GM12878 (cell line): Measurements from ENCODE around the gene TBX15.

Experiments used
- BRCA1 ChIP-seq: IDR thresholded peaks from 2 replicates; pipeline ENCODE4 v1.6.1; 2011; ENCODE audit warnings: low read depth, low read length, improper control_type of control experiment
- MTA3 ChIP-seq: IDR thresholded peaks from 2 replicates; pipeline ENCODE4 v1.6.1; 2012; ENCODE audit warnings: low read length, inconsistent platforms, borderline replicate concordance
- NR2C2 ChIP-seq: IDR thresholded peaks from 2 replicates; pipeline ENCODE4 v1.6.1; 2011; ENCODE audit warnings: borderline replicate concordance, low read depth; ENCODE audit not compliant: control insufficient read depth, insufficient read length
- PAX8 ChIP-seq: fragments of 450-650 bp; IDR thresholded peaks from 2 replicates; pipeline ENCODE4 v1.6.1; 2017; ENCODE audit warnings: mild to moderate bottlenecking, moderate library complexity
- POLR2A ChIP-seq: IDR thresholded peaks from 2 replicates; pipeline ENCODE4 v1.6.1; 2011; ENCODE audit warnings: low read depth, mild to moderate bottlenecking, low read length
- SUZ12 ChIP-seq: fragments of 200-600 bp; sonication (generic); IDR thresholded peaks from one replicate; pipeline ENCODE4 v1.6.1; 2018; ENCODE audit warnings: antibody characterized with exemption, mild to moderate bottlenecking; ENCODE audit not compliant: unreplicated experiment
- TBL1XR1 ChIP-seq: IDR thresholded peaks from 2 replicates; pipeline ENCODE4 v1.6.1; 2012; ENCODE audit warnings: low read depth, low read length, improper control_type of control experiment
- YY1 ChIP-seq: IDR thresholded peaks from 2 replicates; pipeline ENCODE4 v1.6.1; 2011; ENCODE audit warnings: low read depth, mild to moderate bottlenecking, low read length
- ZBED1 ChIP-seq: IDR thresholded peaks from 2 replicates; pipeline ENCODE4 v1.6.1; 2016; ENCODE audit warnings: borderline replicate concordance
- TF ChIP-seq, protein P1 (sequence below), 3 experiments: IDR thresholded peaks in 2 of 3; conservative IDR thresholded peaks in 1 of 3; 2 replicates each; pipeline ENCODE4 v1.5.1; 2011; ENCODE audit warnings: low read depth in 3 of 3, low read length in 3 of 3, mild to moderate bottlenecking in 3 of 3, control low read depth in 2 of 3, moderate library complexity in 2 of 3, inconsistent platforms in 1 of 3, mixed read lengths in 1 of 3; ENCODE audit not compliant: control insufficient read depth in 2 of 3, insufficient read depth in 1 of 3; ENCODE audit errors: extremely low read depth in 1 of 3
- TF ChIP-seq, protein P2 (sequence below): fragments of 450-650 bp; IDR thresholded peaks from 2 replicates; pipeline ENCODE4 v1.6.1; 2017; ENCODE audit warnings: mild to moderate bottlenecking, low read depth, inconsistent platforms; ENCODE audit not compliant: poor library complexity, severe bottlenecking
- TF ChIP-seq, protein P3 (sequence below): IDR thresholded peaks from 2 replicates; pipeline ENCODE4 v1.6.1; 2012; ENCODE audit warnings: low read depth, low read length, improper control_type of control experiment

DNA sequence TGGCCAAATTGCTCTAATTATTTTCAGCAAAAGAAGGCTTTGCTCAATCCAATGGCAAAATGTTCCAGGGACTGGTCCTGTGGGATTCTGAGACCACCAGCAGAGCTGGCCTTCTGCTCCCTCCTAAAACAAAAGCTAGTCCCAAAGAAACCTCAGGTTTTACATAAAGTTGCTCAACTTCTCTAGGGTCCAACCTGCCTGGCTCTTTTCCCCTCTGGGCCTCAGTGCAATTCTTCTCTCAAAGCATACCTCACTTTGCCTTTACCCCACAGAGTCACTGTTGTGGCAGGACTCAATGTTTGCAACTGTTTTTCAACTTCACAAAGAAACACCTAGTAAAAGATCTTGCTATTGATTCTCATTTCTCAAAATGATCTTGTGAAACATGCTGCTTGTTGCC lies 39.8 kb downstream of the TBX15 start:
- TF ChIP-seq BRCA1: no peak
- TF ChIP-seq, protein P1, sequence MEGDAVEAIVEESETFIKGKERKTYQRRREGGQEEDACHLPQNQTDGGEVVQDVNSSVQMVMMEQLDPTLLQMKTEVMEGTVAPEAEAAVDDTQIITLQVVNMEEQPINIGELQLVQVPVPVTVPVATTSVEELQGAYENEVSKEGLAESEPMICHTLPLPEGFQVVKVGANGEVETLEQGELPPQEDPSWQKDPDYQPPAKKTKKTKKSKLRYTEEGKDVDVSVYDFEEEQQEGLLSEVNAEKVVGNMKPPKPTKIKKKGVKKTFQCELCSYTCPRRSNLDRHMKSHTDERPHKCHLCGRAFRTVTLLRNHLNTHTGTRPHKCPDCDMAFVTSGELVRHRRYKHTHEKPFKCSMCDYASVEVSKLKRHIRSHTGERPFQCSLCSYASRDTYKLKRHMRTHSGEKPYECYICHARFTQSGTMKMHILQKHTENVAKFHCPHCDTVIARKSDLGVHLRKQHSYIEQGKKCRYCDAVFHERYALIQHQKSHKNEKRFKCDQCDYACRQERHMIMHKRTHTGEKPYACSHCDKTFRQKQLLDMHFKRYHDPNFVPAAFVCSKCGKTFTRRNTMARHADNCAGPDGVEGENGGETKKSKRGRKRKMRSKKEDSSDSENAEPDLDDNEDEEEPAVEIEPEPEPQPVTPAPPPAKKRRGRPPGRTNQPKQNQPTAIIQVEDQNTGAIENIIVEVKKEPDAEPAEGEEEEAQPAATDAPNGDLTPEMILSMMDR (IDR thresholded peaks at IDR 0.05 in 2 of 3, conservative IDR thresholded peaks at IDR 0.05 in 1 of 3; ENCODE audit: control insufficient read depth in 2 of 3, extremely low read depth in 1 of 3, insufficient read depth in 1 of 3, low read depth in 3 of 3, low read length in 3 of 3): no peak
- no peak for TF ChIP-seq ZBED1
- no peak for TF ChIP-seq TBL1XR1
- no peak for TF ChIP-seq SUZ12
- TF ChIP-seq YY1: no peak
- TF ChIP-seq NR2C2: no peak
- TF ChIP-seq, protein P2, sequence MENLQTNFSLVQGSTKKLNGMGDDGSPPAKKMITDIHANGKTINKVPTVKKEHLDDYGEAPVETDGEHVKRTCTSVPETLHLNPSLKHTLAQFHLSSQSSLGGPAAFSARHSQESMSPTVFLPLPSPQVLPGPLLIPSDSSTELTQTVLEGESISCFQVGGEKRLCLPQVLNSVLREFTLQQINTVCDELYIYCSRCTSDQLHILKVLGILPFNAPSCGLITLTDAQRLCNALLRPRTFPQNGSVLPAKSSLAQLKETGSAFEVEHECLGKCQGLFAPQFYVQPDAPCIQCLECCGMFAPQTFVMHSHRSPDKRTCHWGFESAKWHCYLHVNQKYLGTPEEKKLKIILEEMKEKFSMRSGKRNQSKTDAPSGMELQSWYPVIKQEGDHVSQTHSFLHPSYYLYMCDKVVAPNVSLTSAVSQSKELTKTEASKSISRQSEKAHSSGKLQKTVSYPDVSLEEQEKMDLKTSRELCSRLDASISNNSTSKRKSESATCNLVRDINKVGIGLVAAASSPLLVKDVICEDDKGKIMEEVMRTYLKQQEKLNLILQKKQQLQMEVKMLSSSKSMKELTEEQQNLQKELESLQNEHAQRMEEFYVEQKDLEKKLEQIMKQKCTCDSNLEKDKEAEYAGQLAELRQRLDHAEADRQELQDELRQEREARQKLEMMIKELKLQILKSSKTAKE: no peak
- no peak for TF ChIP-seq MTA3
- no peak for TF ChIP-seq PAX8
- TF ChIP-seq POLR2A: no peak
- TF ChIP-seq, protein P3, sequence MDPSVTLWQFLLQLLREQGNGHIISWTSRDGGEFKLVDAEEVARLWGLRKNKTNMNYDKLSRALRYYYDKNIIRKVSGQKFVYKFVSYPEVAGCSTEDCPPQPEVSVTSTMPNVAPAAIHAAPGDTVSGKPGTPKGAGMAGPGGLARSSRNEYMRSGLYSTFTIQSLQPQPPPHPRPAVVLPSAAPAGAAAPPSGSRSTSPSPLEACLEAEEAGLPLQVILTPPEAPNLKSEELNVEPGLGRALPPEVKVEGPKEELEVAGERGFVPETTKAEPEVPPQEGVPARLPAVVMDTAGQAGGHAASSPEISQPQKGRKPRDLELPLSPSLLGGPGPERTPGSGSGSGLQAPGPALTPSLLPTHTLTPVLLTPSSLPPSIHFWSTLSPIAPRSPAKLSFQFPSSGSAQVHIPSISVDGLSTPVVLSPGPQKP: no peak
